ENCODE measurements around the gene IFT25.

GRCh38 chr1:53896635-53897229, 48.8 kb downstream of the IFT25 start:
- TF ChIP-seq EGR1 (IDR thresholded peaks at IDR 0.05), result no peak
- TF ChIP-seq YY1 (IDR thresholded peaks at IDR 0.05; ENCODE audit: low read depth), result no peak
- TF ChIP-seq USF1 (IDR thresholded peaks at IDR 0.05), result no peak
- TF ChIP-seq EP300 (IDR thresholded peaks at IDR 0.05; ENCODE audit: borderline replicate concordance), result no peak
- no peak for TF ChIP-seq CEBPB (IDR thresholded peaks at IDR 0.05)
- TF ChIP-seq RAD21 (IDR thresholded peaks at IDR 0.05; ENCODE audit: low read depth), result no peak
- no peak for TF ChIP-seq FOXM1 (IDR thresholded peaks at IDR 0.05; ENCODE audit: borderline replicate concordance, low read depth)
- TF ChIP-seq REST (IDR thresholded peaks at IDR 0.05; ENCODE audit: low read depth), result no peak
- TF ChIP-seq TCF12 (IDR thresholded peaks at IDR 0.05; ENCODE audit: low read depth), result no peak
